GM12878 (cell line): Measurements from ENCODE around the gene IQCH. TPM values are rescaled to one million over a fixed set of nuclear protein-coding genes. Genes with fewer than 3 reads are reported as not detected.

Experiments
- ATAC-seq: fragments of 200-7000 bp; cut with Tn5 transposase; 3 replicates; pipeline ENCODE4 v1.9.1; 2020; ENCODE audit warnings: mild to moderate bottlenecking, moderate library complexity
- BruUV-seq: library from RNA; stranded (reverse); fragments of 400-500 nt; replicated peaks from 2 replicates; lab custom pipeline; 2021; lab: Mats Ljungman, UMichigan
- CTCF ChIA-PET: fragments of 300-600 bp; sonication (Branson Sonifier 250); formaldehyde crosslinking; extraction: SDS; loops from one replicate; lab custom pipeline; 2021; ENCODE audit warnings: inconsistent platforms; lab: Yijun Ruan, JAX
- POLR2A ChIA-PET: fragments of 350-600 bp; formaldehyde crosslinking; extraction: SDS; loops from one replicate; lab custom pipeline; 2021; ENCODE audit warnings: inconsistent platforms; lab: Charles Lee
- RAD21 ChIA-PET: fragments of 300-600 bp; sonication (Branson Sonifier 250); formaldehyde crosslinking; loops from one replicate; lab custom pipeline; 2023; ENCODE audit warnings: antibody characterized with exemption; ENCODE audit not compliant: unreplicated experiment; lab: Charles Lee
- SMC1A ChIA-PET: fragments of 300-600 bp; sonication (Branson Sonifier 250); formaldehyde crosslinking; loops from one replicate; lab custom pipeline; 2023; ENCODE audit not compliant: unreplicated experiment, uncharacterized antibody; lab: Charles Lee
- DNase-seq: peaks from one replicate; pipeline ENCODE4 v3.0.0-alpha.2; 2011; ENCODE audit warnings: low read depth, low spot score
- FAIRE-seq: peaks from 3 replicates; lab custom pipeline; 2011; peaks lifted over from hg19 to GRCh38; lab: Jason Lieb, UNC
- H2AFZ ChIP-seq: 2 replicates; pipeline ENCODE4 v1.6.0; 2011; ENCODE audit warnings: low read depth, low read length, control low read depth; ENCODE audit not compliant: control insufficient read depth
- H3K27ac ChIP-seq: 2 replicates; pipeline ENCODE4 v1.5.1; 2011; ENCODE audit warnings: control low read depth; ENCODE audit not compliant: control insufficient read depth, insufficient read depth
- H3K27me3 ChIP-seq, 2 experiments: replicated peaks in 1 of 2; 2 replicates each; pipeline versions ENCODE4 v1.6.0 to v1.6.1; 2011; ENCODE audit warnings: low read length in 1 of 2; ENCODE audit not compliant: control insufficient read depth in 2 of 2, insufficient read depth in 2 of 2
- H3K36me3 ChIP-seq, 2 experiments: 2 replicates each; pipeline ENCODE4 v1.5.1; 2011; ENCODE audit warnings: low read length in 1 of 2; ENCODE audit not compliant: control insufficient read depth in 2 of 2, insufficient read depth in 2 of 2
- H3K4me1 ChIP-seq: 2 replicates; pipeline ENCODE4 v1.6.1; 2011; ENCODE audit warnings: mild to moderate bottlenecking, low read length, moderate library complexity, mixed read lengths; ENCODE audit not compliant: control insufficient read depth, insufficient read depth
- H3K4me2 ChIP-seq: 2 replicates; pipeline ENCODE4 v1.6.0; 2011; ENCODE audit warnings: control low read depth; ENCODE audit not compliant: control insufficient read depth, insufficient read depth
- H3K4me3 ChIP-seq: fragments of 200-600 bp; sonication (generic); 2 replicates; pipeline ENCODE4 v1.5.1; 2016
- H3K79me2 ChIP-seq: 2 replicates; pipeline ENCODE4 v1.6.0; 2011; ENCODE audit warnings: low read length; ENCODE audit not compliant: control insufficient read depth, insufficient read depth
- H3K9ac ChIP-seq: 2 replicates; pipeline ENCODE4 v1.8.0; 2011; ENCODE audit warnings: low read length, control low read depth, mixed read lengths; ENCODE audit not compliant: control insufficient read depth, insufficient read depth
- H3K9me3 ChIP-seq: replicated peaks from 3 replicates; pipeline ENCODE4 v1.5.1; 2011; ENCODE audit warnings: mild to moderate bottlenecking, low read length; ENCODE audit not compliant: control insufficient read depth, insufficient read depth
- H4K20me1 ChIP-seq: 2 replicates; pipeline ENCODE4 v1.6.0; 2011; ENCODE audit not compliant: control insufficient read depth, insufficient read depth
- ASH2L ChIP-seq: fragments of 300-600, 200-600 bp; sonication (generic); IDR thresholded peaks from 2 replicates; pipeline ENCODE4 v1.6.1; 2017; ENCODE audit warnings: low read depth, mild to moderate bottlenecking, borderline replicate concordance
- BCLAF1 ChIP-seq: fragments of 450-650 bp; IDR thresholded peaks from 2 replicates; pipeline ENCODE4 v1.6.1; 2017; ENCODE audit warnings: antibody characterized with exemption, mild to moderate bottlenecking, moderate library complexity
- CEBPB ChIP-seq, 2 experiments: fragments of 150-350 bp in 1 of 2; IDR thresholded peaks; 2 replicates each; pipeline ENCODE4 v1.6.1; 2012 to 2014; ENCODE audit warnings: low read depth in 2 of 2, low read length in 2 of 2, borderline replicate concordance in 1 of 2, inconsistent platforms in 1 of 2
- E4F1 ChIP-seq: fragments of 450-650 bp; IDR thresholded peaks from 2 replicates; pipeline ENCODE4 v1.6.1; 2018; ENCODE audit warnings: borderline replicate concordance, mild to moderate bottlenecking; ENCODE audit not compliant: partially characterized antibody
- ETV6 ChIP-seq, 2 experiments: fragments of 450-650 bp in 1 of 2; IDR thresholded peaks in 1 of 2; conservative IDR thresholded peaks in 1 of 2; 2 replicates each; pipeline ENCODE4 v1.6.1; 2014; ENCODE audit warnings: antibody characterized with exemption in 1 of 2, borderline replicate concordance in 1 of 2, low read depth in 1 of 2, mild to moderate bottlenecking in 1 of 2, moderate library complexity in 1 of 2
- EZH2 ChIP-seq: IDR thresholded peaks from 2 replicates; pipeline ENCODE4 v1.6.1; 2012; ENCODE audit warnings: low read depth, mild to moderate bottlenecking, control low read depth, inconsistent platforms, low read length, borderline replicate concordance; ENCODE audit not compliant: control insufficient read depth
- FOXK2 ChIP-seq: fragments of 450-650 bp; IDR thresholded peaks from 2 replicates; pipeline ENCODE4 v1.6.1; 2017; ENCODE audit warnings: mild to moderate bottlenecking, moderate library complexity
- IRF5 ChIP-seq: fragments of 450-650 bp; IDR thresholded peaks from 2 replicates; pipeline ENCODE4 v1.6.1; 2017; ENCODE audit warnings: borderline replicate concordance
- POLR2AphosphoS2 ChIP-seq: IDR thresholded peaks from 2 replicates; pipeline ENCODE4 v1.6.1; 2011; ENCODE audit warnings: low read depth, mild to moderate bottlenecking, low read length, improper control_type of control experiment, moderate library complexity
- SMAD1 ChIP-seq: fragments of 450-650 bp; IDR thresholded peaks from 2 replicates; pipeline ENCODE4 v1.6.1; 2018; ENCODE audit warnings: mild to moderate bottlenecking, low read depth; ENCODE audit not compliant: partially characterized antibody
- SMARCA5 ChIP-seq: fragments of 450-650 bp; IDR thresholded peaks from 2 replicates; pipeline ENCODE4 v1.6.1; 2017; ENCODE audit warnings: mild to moderate bottlenecking
- TBL1XR1 ChIP-seq: IDR thresholded peaks from 2 replicates; pipeline ENCODE4 v1.6.1; 2012; ENCODE audit warnings: low read depth, low read length, improper control_type of control experiment
- TCF3 ChIP-seq: IDR thresholded peaks from 2 replicates; pipeline ENCODE4 v1.6.1; 2012; ENCODE audit warnings: low read depth, mild to moderate bottlenecking, low read length, borderline replicate concordance; ENCODE audit not compliant: insufficient read depth
- YBX1 ChIP-seq: fragments of 450-650 bp; IDR thresholded peaks from 2 replicates; pipeline ENCODE4 v1.6.1; 2016; ENCODE audit warnings: antibody characterized with exemption
- ZNF217 ChIP-seq: fragments of 450-650 bp; IDR thresholded peaks from 2 replicates; pipeline ENCODE4 v1.6.1; 2017; ENCODE audit warnings: antibody characterized with exemption, mild to moderate bottlenecking
- ZNF24 ChIP-seq: fragments of 450-650 bp; IDR thresholded peaks from 2 replicates; pipeline ENCODE4 v1.6.1; 2017; ENCODE audit warnings: antibody characterized with exemption, mild to moderate bottlenecking
- ZSCAN29 ChIP-seq: fragments of 450-650 bp; IDR thresholded peaks from 2 replicates; pipeline ENCODE4 v1.6.1; 2017; ENCODE audit warnings: mild to moderate bottlenecking, moderate library complexity
- ZZZ3 ChIP-seq: IDR thresholded peaks from 2 replicates; pipeline ENCODE4 v1.6.1; 2011; ENCODE audit warnings: low read depth; ENCODE audit not compliant: control insufficient read depth, insufficient read length
- WGBS: methylation state at CpG from one replicate; pipeline ENCODE4 v1.1.6; 2016; ENCODE audit warnings: low lambda C conversion rate; ENCODE audit not compliant: insufficient replicate concordance, insufficient coverage; ENCODE audit errors: missing lambda C conversion rate; 5-methylcytosine and 5-hydroxymethylcytosine counted together
- in situ Hi-C: fragments of 300-500 bp; cut with MboI; formaldehyde crosslinking; loops from 9 replicates; pipeline ENCODE4 v1.14.3; 2018; ENCODE audit warnings: mixed read lengths
- intact Hi-C: fragments of 100-400 bp; cut with micrococcal nuclease; formaldehyde crosslinking; loops from one replicate; pipeline ENCODE4 v1.14.2; 2022; ENCODE audit not compliant: unreplicated experiment
- polyA plus RNA-seq, 11 experiments: library from polyadenylated mRNA; depleted of rRNA in 4 of 11; unstranded in 6 of 11; stranded (reverse) in 5 of 11; fragments of >200 nt; fragmentation: Nextera tagmentation in 4 of 11; fragmentation: Illumina TruSeq in 1 of 11; extraction: Ambion mirVana in 4 of 11; extraction: Trizol in 1 of 11; gene quantifications; 1 replicate in 1 of 11; 2 replicates in 10 of 11; pipeline versions ENCODE4 v1.2.1 to v1.2.3, GENCODE V29; 2011 to 2016; ENCODE audit warnings: inconsistent platforms in 2 of 11, missing spikeins in 2 of 11, low read depth in 1 of 11
- total RNA-seq, 4 experiments: library from RNA; depleted of rRNA in 3 of 4; stranded (reverse); fragments of >200 nt in 3 of 4; fragmentation: Illumina TruSeq in 1 of 4; extraction: Trizol in 1 of 4; gene quantifications; 2 replicates each; pipeline versions ENCODE4 v1.2.1 to v1.2.3, GENCODE V29; 2013 to 2021

IQCH gene
- total and polyA plus RNA-seq, 10 of the 15 experiments (the other 5 are each of a cell fraction or from before 2014, with no cell fraction given) = 0.29 to 1.3 (median 0.99) TPM

- no peak for DNase-seq
- in situ Hi-C loops = no loop called here
- H4K20me1 ChIP-seq = no peaks in the 10 kb centered on the region
- H3K4me3 ChIP-seq = no peak overlapping the region
- no peaks in the 10 kb centered on the region for H3K9me3 ChIP-seq
- no peaks in the 10 kb centered on the region for H3K27me3 ChIP-seq
- no peaks in the 10 kb centered on the region for H3K36me3 ChIP-seq
- intact Hi-C loops = no loop called here
- no TSS peak for BruUV-seq
- CTCF ChIA-PET = interaction anchor here (1.3 to 1.6 kb wide), 2 partner anchors 16 to 17 kb away, joined by 3 to 8 read pairs; no protein-coding TSS in a partner anchor
- WGBS = 78% methylated on average over 3 of the region's 3 CpGs
- no peak overlapping the region for H3K27ac ChIP-seq
- peaks cover 21% of the 10 kb centered on the region for H3K79me2 ChIP-seq
- no peak overlapping the region for H3K4me2 ChIP-seq
- no peak overlapping the region for H3K9ac ChIP-seq
- no peak overlapping the region for H2AFZ ChIP-seq
- TF ChIP-seq IRF5 (no peak), E4F1 (no peak), CEBPB (IDR thresholded peaks at IDR 0.05; ENCODE audit: borderline replicate concordance in 1 of 2, low read depth in 2 of 2, low read length in 2 of 2) (no peak), BCLAF1 (no peak), SMARCA5 (no peak), YBX1 (no peak), ETV6 (conservative IDR thresholded peaks at IDR 0.05 in 1 of 2, IDR thresholded peaks at IDR 0.05 in 1 of 2; ENCODE audit: borderline replicate concordance in 1 of 2, low read depth in 1 of 2) (no peak), ZNF217 (no peak), TCF3 (no peak), ZZZ3 (no peak), SMAD1 (no peak), ZNF24 (no peak), FOXK2 (no peak), TBL1XR1 (no peak), POLR2AphosphoS2 (no peak), ZSCAN29 (no peak), EZH2 (no peak), ASH2L (no peak)
- SMC1A ChIA-PET = interaction anchor here (0.9 to 1.4 kb wide), 3 partner anchors 9 to 172 kb away, joined by 3 read pairs; no protein-coding TSS in a partner anchor
- RAD21 ChIA-PET = interaction anchor here (1.4 to 1.8 kb wide), 2 partner anchors 14 to 16 kb away, joined by 3 to 6 read pairs; no protein-coding TSS in a partner anchor
- POLR2A ChIA-PET = interaction anchor here (1.0 kb wide), 1 partner anchor 251 kb away, joined by 3 read pairs; no protein-coding TSS in a partner anchor
- no peaks in the 10 kb centered on the region for H3K4me1 ChIP-seq
- FAIRE-seq = no peak
- ATAC-seq = no peak
Observed at GRCh38 chr15:67256051-67256450, 1.5 kb downstream of the IQCH start.
